GM19463 (cell line): Measurements from ENCODE around the gene CYLD.

Source experiments
- ATAC-seq: cut with Tn5 transposase; IDR thresholded peaks from one replicate; pipeline ENCODE4 v1.9.1; 2021; ENCODE audit warnings: mild to moderate bottlenecking, moderate library complexity; ENCODE audit not compliant: unreplicated experiment

CYLD gene

DNA sequence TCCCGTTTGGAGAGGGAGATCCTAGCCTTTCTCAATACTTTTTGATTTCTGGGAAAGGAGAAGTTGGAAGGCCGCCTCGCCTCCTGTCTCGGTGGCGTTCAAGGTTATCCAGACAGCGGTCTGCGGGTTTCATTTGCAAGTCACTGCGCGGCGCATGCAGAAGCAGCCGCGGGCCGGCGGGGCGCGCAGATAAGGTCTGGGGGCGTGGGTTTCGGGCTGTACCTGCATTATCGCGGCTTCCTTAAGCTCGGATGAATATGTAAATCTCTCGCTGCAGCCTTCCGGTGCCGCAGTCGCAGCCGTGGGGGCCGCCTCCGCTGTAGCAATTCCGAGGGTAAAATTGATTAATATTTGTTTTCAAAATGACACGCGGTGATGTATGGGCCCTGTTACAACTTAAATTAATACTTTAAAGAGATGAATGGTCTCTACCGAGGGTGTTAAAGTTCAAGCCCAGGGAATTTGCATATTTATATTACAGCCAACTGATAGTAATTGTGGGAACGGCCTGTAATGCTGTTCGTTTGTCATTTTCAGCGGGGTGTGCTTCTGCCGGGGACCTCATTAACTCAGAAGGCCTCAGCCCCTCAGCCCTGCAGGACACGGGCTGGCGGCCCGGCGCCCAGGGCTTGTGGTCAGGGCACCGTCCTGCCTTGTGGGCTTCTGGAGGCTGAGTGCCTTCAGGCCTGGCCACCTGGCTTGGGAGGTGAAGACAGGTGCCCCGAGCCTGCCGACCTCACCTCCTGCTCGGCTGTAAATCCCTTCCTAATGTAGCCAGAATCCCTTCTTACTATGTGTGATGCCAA, 99.4 kb downstream of the CYLD start:
- no peak for ATAC-seq

- ATAC-seq: no peak
Observed at GRCh38 chr16:50842013-50842505, 100.2 kb downstream of the CYLD start.

DNA sequence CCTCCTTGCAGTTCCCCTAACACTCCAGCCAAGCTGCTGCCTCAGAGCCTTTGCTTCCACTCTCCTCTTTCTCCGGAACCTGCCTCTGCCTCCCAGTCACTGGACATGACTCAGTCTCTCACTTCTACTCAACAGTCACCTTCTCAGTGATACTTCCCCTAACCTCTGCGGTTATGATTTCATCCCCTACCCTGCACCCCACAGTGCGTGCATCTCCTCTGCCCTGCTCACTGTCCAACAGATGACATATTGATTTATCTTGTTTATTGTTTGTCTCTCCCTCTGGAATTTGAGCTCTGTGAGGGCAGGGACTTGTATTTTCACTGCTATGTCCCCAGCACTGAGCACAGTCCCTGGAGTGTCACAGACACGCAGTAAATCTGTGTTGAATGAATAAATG, 100.7 kb downstream of the CYLD start:
- ATAC-seq: no peak

GRCh38 chr16:50844840-50845239, 103.0 kb downstream of the CYLD start:
- no peak for ATAC-seq

DNA sequence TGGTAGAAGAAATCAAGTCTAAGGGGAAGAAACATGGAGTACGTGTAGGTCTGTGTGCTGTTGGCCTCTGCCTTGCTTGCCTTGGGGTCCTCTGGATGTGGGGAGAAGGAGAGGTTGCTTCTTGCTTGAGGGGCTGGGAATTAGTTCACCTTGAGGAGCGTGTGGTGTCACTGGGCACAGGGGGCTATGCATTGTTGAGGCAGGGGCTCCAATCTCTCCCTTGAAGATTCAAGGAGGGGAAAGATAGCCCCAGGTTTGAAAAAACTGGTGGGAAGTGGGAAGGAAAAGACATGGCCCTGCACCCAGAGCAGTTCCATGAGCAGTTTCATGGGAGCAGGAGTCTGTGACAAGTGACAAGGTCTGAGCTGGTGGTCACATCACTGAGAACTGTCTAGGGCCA, 103.4 kb downstream of the CYLD start:
- ATAC-seq: no peak

DNA sequence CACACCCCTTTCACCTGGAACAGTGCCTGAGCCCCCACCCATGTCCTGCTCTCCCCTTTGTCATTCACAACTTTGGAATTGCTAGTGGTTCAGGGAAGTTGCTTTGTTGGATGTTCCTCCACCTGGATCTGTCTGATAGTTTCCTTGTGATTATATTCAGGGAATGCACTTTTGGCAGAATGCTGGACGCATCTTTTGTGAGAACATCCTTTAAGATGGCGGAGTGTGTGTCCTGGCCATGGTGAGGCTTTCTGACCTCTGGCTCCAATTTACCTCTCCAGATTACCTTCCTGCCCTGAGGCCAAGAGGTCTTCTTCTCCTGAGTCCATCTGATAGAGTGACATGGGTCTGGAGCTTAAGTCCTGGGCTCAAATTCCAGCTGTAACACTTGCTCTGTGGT, 104.6 kb downstream of the CYLD start:
- no peak for ATAC-seq

GRCh38 chr16:50847166-50847565, 105.3 kb downstream of the CYLD start:
- ATAC-seq: no peak

DNA sequence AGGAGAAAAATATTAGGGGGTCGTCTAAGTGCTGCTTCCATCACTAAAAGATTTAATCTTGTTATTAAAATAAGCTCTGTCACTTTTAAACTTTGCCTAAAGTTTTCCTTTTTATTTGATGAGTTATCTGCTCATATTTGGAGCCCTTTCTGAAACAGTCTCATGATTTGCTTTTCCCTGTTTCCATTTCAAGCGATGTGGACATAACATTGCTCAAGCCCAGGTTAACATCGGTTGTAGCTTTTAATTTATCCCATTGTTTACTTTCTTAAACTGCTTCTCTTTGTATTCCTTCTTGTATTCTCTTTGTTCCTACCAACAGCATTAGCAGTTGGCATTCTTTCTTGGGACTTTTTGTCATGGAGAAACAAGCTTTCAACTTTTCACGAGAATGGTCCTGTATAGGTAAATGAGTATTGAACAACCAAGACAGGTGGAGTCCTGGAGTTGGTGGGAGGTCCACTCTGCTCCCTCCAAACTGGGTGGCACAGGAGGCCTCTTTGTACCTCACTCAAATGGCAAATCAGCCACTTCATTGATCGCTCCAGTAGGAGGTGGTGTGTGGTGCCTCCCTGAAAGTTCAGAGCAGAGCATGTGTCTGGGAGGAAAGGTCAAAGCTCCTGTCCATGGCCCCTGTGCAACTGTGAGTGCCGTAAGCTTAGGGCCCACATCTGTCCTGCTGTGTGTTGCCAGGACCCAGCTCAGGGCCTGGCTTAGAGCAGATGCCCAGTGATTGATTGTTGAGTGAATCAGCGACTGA, 107.0 kb downstream of the CYLD start:
- no peak for ATAC-seq
